GM19099 (cell line): ENCODE measurements around the gene TANC1.

Experiments used
- POLR2A ChIP-seq: IDR thresholded peaks from 3 replicates; pipeline ENCODE4 v1.6.1; 2011; ENCODE audit warnings: low read depth; ENCODE audit not compliant: insufficient read length; ENCODE audit errors: extremely low read depth

Gene TANC1

GRCh38 chr2:158968396-158969161, at the start of gene TANC1:
TANC1 (plus strand) TSS chr2:158968640; CDS start chr2:159065911, 97,271 bp downstream.
- TF ChIP-seq POLR2A, result peak; percentile 50

GRCh38 chr2:158921599-158922408, 46.6 kb upstream of the TANC1 start:
- TF ChIP-seq POLR2A, result no peak

- no peak for TF ChIP-seq POLR2A
Observed at GRCh38 chr2:158922601-158923000, 45.8 kb upstream of the TANC1 start.

GRCh38 chr2:158923180-158923594, 45.3 kb upstream of the TANC1 start:
- no peak for TF ChIP-seq POLR2A

GRCh38 chr2:158923641-158924040, 44.8 kb upstream of the TANC1 start:
- TF ChIP-seq POLR2A, result no peak

- TF ChIP-seq POLR2A, result no peak
Observed at GRCh38 chr2:158926478-158926948, 41.9 kb upstream of the TANC1 start.

- no peak for TF ChIP-seq POLR2A
Observed at GRCh38 chr2:158928515-158928914, 39.9 kb upstream of the TANC1 start.

- TF ChIP-seq POLR2A, result no peak
Observed at GRCh38 chr2:158928965-158929364, 39.5 kb upstream of the TANC1 start.

GRCh38 chr2:158931572-158931971, 36.9 kb upstream of the TANC1 start:
- no peak for TF ChIP-seq POLR2A

GRCh38 chr2:158932131-158932645, 36.3 kb upstream of the TANC1 start:
- no peak for TF ChIP-seq POLR2A

- TF ChIP-seq POLR2A, result no peak
Observed at GRCh38 chr2:158934170-158934569, 34.3 kb upstream of the TANC1 start.

- no peak for TF ChIP-seq POLR2A
Observed at GRCh38 chr2:158935617-158936016, 32.8 kb upstream of the TANC1 start.

GRCh38 chr2:158936978-158937377, 31.5 kb upstream of the TANC1 start:
- no peak for TF ChIP-seq POLR2A

GRCh38 chr2:158940356-158940755, 28.1 kb upstream of the TANC1 start:
- no peak for TF ChIP-seq POLR2A

- no peak for TF ChIP-seq POLR2A
Observed at GRCh38 chr2:158943973-158944372, 24.5 kb upstream of the TANC1 start.
